Natural killer cell (primary cell): Measurements from ENCODE around the gene CES4A. TPM values are rescaled to one million over a fixed set of nuclear protein-coding genes. Genes with fewer than 3 reads are reported as not detected.
"Not testable (repeated sequence)": the region's sequence is repeated elsewhere in the genome, so short reads cannot be mapped to it uniquely, and the experiment has no call there.

Experiments
- ATAC-seq, 3 donors: fragments of 150-1000 bp in 2 of 3; fragments of 200-7000 bp in 1 of 3; cut with Tn5 transposase; 1 replicate in 1 of 3; 2 replicates in 2 of 3; pipeline ENCODE4 v1.10.0; 2021; ENCODE audit warnings: mild to moderate bottlenecking in 2 of 3, moderate library complexity in 2 of 3
- DNase-seq, 2 donors: peaks; one replicate each; pipeline versions ENCODE4 v3.0.0 to v3.0.0-alpha.2; 2013 to 2021; ENCODE audit warnings: mixed read lengths in 1 of 2
- H3K27ac ChIP-seq: one replicate; pipeline ENCODE4 v1.5.1; 2013; ENCODE audit warnings: mild to moderate bottlenecking, low read length
- H3K27me3 ChIP-seq: one replicate; pipeline ENCODE4 v1.6.1; 2013; ENCODE audit warnings: low read length; ENCODE audit not compliant: control insufficient read depth, insufficient read depth
- H3K36me3 ChIP-seq: one replicate; pipeline ENCODE4 v1.6.1; 2013; ENCODE audit warnings: low read length; ENCODE audit not compliant: control insufficient read depth, insufficient read depth
- H3K4me1 ChIP-seq: one replicate; pipeline ENCODE4 v1.6.1; 2013; ENCODE audit warnings: low read length; ENCODE audit not compliant: control insufficient read depth, insufficient read depth
- H3K4me3 ChIP-seq: one replicate; pipeline ENCODE4 v1.5.1; 2013; ENCODE audit warnings: low read length
- H3K9me3 ChIP-seq: one replicate; pipeline ENCODE4 v1.6.1; 2013; ENCODE audit warnings: low read length; ENCODE audit not compliant: control insufficient read depth, insufficient read depth
- H3K27ac Mint-ChIP-seq, 2 donors: one replicate each; pipeline ENCODE4 v1.8.0; 2022; ENCODE audit warnings: mild to moderate bottlenecking in 2 of 2, mixed read lengths in 2 of 2, moderate library complexity in 1 of 2
- H3K27me3 Mint-ChIP-seq, 2 donors: one replicate each; pipeline ENCODE4 v1.8.0; 2022; ENCODE audit warnings: low read depth in 2 of 2, mixed read lengths in 2 of 2
- H3K36me3 Mint-ChIP-seq: one replicate; pipeline ENCODE4 v1.8.0; 2022; ENCODE audit warnings: mixed read lengths
- H3K4me1 Mint-ChIP-seq, 2 donors: one replicate each; pipeline ENCODE4 v1.8.0; 2022; ENCODE audit warnings: mixed read lengths in 2 of 2
- H3K4me3 Mint-ChIP-seq: one replicate; pipeline ENCODE4 v1.8.0; 2022; ENCODE audit warnings: mild to moderate bottlenecking, moderate library complexity, mixed read lengths
- H3K9me3 Mint-ChIP-seq, 2 donors: one replicate each; pipeline ENCODE4 v1.8.0; 2022; ENCODE audit warnings: mixed read lengths in 2 of 2
- WGBS: methylation state at CpG from one replicate; pipeline ENCODE4 v1.1.7; 2013; ENCODE audit warnings: missing lambda C conversion rate; ENCODE audit not compliant: insufficient coverage; 5-methylcytosine and 5-hydroxymethylcytosine counted together
- intact Hi-C: fragments of 100-400 bp; cut with micrococcal nuclease; formaldehyde crosslinking; loops from one replicate; pipeline ENCODE4 v1.14.2; 2022
- total RNA-seq, 4 donors: library from RNA; stranded (reverse); fragments of 120-200 nt in 1 of 4; gene quantifications; one replicate each; pipeline versions ENCODE4 v1.2.3 to v1.2.4, GENCODE V29; 2013 to 2022
- TF ChIP-seq, protein P1 (sequence below): fragments of 200-600 bp; IDR thresholded peaks from one replicate; pipeline ENCODE4 v1.8.0; 2022; ENCODE audit warnings: antibody characterized with exemption

CES4A gene
- total RNA-seq, 3 donors from 2014 or later (not counting 1 experiment from before 2014, with no cell fraction given) = 7.5 to 9.0 (median 8.8) TPM

DNA sequence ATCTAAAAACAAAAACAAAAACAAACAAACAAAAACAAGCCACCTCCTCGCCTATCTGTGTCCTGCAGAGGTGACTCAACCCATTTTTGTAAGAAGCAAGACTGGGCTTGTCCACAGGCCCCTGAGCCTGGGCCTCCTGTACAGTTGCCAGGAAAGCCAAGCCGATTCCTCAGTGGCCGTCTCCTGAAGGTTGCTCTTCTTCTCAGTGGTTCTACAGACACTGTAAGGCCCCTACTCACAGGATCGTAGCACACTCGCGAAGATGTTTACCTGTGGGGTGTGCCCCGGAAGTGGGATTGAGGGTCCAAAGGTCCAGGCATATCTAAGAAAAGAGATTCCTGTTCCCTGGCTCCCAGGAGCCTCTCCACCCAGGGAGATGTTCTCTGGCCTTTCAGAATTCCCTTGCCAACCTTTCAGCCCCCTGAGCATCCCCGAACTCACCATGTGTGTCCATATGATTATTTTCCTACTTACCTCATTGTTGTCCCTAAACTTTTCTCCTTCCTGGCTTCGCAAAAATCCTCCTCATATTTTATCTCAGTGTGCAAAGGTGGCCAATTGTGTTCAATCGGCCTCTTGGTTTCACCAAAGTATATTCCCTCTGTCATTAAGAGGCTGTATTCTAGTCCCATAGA, 34.8 kb upstream of the CES4A start:
- peaks cover 35 to 37% of the 10 kb centered on the region in 2 donors for H3K27me3 Mint-ChIP-seq
- 79% methylated on average over 10 of the region's 10 CpGs for WGBS
- no peaks in the 10 kb centered on the region for H3K9me3 Mint-ChIP-seq
- Histone ChIP-seq H3K27ac (no peak overlapping the region), H3K9me3 (no peaks in the 10 kb centered on the region), H3K4me1 (peaks cover 7% of the 10 kb centered on the region), H3K4me3 (no peak overlapping the region), H3K27me3 (peaks cover 27% of the 10 kb centered on the region), H3K36me3 (no peaks in the 10 kb centered on the region)
- intact Hi-C loops = no loop called here
- peaks cover 7% of the 10 kb centered on the region for H3K36me3 Mint-ChIP-seq
- no peak for ATAC-seq
- H3K4me1 Mint-ChIP-seq = peaks cover 6 to 9% of the 10 kb centered on the region in 2 donors
- DNase-seq = no peak
- H3K27ac Mint-ChIP-seq = no peak overlapping the region
- peak overlapping the region; percentile 15 for H3K4me3 Mint-ChIP-seq
- TF ChIP-seq, protein P1, sequence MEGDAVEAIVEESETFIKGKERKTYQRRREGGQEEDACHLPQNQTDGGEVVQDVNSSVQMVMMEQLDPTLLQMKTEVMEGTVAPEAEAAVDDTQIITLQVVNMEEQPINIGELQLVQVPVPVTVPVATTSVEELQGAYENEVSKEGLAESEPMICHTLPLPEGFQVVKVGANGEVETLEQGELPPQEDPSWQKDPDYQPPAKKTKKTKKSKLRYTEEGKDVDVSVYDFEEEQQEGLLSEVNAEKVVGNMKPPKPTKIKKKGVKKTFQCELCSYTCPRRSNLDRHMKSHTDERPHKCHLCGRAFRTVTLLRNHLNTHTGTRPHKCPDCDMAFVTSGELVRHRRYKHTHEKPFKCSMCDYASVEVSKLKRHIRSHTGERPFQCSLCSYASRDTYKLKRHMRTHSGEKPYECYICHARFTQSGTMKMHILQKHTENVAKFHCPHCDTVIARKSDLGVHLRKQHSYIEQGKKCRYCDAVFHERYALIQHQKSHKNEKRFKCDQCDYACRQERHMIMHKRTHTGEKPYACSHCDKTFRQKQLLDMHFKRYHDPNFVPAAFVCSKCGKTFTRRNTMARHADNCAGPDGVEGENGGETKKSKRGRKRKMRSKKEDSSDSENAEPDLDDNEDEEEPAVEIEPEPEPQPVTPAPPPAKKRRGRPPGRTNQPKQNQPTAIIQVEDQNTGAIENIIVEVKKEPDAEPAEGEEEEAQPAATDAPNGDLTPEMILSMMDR = no peak

DNA sequence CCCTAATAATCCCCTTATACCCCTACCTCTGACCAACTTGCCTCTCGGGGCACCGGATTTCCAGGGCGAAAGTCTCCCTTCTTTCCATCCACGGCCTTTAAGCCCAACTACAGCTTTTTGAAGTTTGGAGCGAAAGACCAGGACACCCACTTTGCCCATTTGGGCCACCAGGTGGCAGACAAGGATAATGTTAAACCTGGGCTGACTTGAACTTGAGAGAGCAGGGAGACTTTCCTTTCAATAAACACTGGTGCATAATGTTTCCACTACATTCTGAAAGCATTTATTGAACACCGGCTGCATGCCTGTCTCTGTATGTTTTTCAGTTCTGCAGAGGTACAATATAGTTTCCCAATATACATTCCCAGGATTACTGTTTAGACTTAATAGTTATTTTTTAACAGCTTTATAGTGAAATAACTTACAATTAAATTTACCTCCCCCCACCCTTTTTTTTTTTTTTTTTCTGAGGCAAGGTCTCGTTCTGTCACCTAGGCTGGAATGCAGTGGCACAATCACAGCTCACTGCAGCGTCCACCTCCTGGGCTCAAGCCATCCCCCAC, 34.2 kb upstream of the CES4A start:
- peak; percentile 64 to 85 for DNase-seq
- Histone ChIP-seq H3K4me1 (peaks cover 1% of the 10 kb centered on the region), H3K27ac (no peak overlapping the region), H3K27me3 (peaks cover 21% of the 10 kb centered on the region), H3K36me3 (no peaks in the 10 kb centered on the region), H3K4me3 (no peak overlapping the region), H3K9me3 (no peaks in the 10 kb centered on the region)
- ATAC-seq = peak; percentile 71 to 89 (median 84)
- Mint-ChIP-seq H3K4me3 (peak overlapping the region; percentile 15), H3K4me1 (peaks cover 0 to 4% of the 10 kb centered on the region in 2 donors), H3K27me3 (peaks cover 29 to 35% of the 10 kb centered on the region in 2 donors), H3K27ac (no peak overlapping the region), H3K9me3 (no peaks in the 10 kb centered on the region), H3K36me3 (peaks cover 7% of the 10 kb centered on the region)
- TF ChIP-seq, protein P1 = peak; percentile 69
- intact Hi-C loops = no loop called here
- 20% methylated on average over 8 of the region's 8 CpGs for WGBS

DNA sequence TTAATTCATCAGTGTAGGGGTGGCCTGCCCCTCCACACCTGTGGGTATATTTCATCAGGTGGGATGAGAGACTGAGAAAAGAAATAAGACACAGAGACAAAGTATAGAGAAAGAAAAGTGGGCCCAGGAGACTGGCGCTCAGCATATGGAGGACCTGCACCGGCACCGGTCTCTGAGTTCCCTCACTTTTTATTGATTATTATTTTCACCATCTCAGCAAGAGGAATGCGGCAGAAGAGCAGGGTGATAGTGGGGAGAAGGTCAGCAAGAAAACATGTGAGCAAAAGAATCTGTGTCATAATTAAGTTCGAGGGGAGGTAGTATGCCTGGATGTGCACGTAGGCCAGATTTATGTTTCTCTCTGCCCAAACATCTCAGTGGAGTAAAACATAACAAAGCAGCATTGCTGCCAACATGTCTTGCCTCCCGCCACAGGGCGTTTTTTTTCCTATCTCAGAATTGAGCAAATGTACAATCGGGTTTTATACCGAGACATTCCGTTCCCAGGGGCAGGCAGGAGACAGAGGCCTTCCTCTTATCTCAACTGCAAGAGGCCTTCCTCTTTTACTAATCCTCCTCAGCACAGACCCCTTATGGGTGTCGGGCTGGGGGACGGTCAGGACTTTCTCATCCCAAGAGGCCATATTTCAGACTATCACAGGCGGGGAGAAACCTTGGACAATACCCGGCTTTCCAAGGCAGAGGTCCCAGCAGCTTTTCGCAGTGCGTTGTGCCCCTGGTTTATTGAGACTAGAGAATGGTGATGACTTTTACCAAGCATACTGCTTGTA, 32.8 kb upstream of the CES4A start:
- intact Hi-C loops, H3K36me3 Mint-ChIP-seq, H3K27ac Mint-ChIP-seq, DNase-seq, ATAC-seq, H3K36me3 ChIP-seq, H3K9me3 ChIP-seq, H3K27ac ChIP-seq, H3K9me3 Mint-ChIP-seq, H3K4me3 Mint-ChIP-seq, H3K4me1 ChIP-seq, H3K4me1 Mint-ChIP-seq, H3K4me3 ChIP-seq, H3K27me3 ChIP-seq: not testable (repeated sequence)
- WGBS = 88% methylated on average over 17 of the region's 17 CpGs
- H3K27me3 Mint-ChIP-seq = peaks cover 25 to 27% of the 10 kb centered on the region in 2 donors

DNA sequence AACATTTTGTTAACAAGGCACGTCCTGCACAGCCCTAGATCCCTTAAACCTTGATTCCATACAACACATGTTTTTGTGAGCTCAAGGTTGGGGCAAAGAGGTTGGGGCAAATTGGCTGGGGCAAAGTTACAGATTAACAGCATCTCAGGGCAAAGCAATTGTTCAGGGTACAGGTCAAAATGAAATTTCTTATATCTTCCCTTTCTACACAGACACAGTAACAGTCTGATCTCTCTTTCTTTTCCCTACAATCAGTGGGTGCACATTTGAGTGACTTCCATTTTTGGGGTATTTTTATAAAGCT, 32.3 kb upstream of the CES4A start:
- DNase-seq, H3K4me1 Mint-ChIP-seq, H3K4me3 Mint-ChIP-seq, H3K9me3 Mint-ChIP-seq, H3K27ac Mint-ChIP-seq, H3K27ac ChIP-seq, H3K36me3 ChIP-seq, ATAC-seq, H3K4me1 ChIP-seq, H3K9me3 ChIP-seq, intact Hi-C loops, H3K4me3 ChIP-seq, H3K36me3 Mint-ChIP-seq, H3K27me3 ChIP-seq: not testable (repeated sequence)
- WGBS = no CpG with 5 or more reads among the region's 1 CpG
- peaks cover 23 to 24% of the 10 kb centered on the region in 2 donors for H3K27me3 Mint-ChIP-seq
